HL-60 (cell line): ENCODE data around the gene LIMCH1.

Source experiments
- GABPA ChIP-seq: IDR thresholded peaks from 2 replicates; pipeline ENCODE4 v1.6.1; 2012; ENCODE audit warnings: low read depth
- POLR2AphosphoS5 ChIP-seq: IDR thresholded peaks from 2 replicates; pipeline ENCODE4 v1.6.1; 2012; ENCODE audit warnings: low read depth
- TF ChIP-seq, protein P1 (sequence below): IDR thresholded peaks from one replicate; pipeline ENCODE4 v1.5.1; 2011; ENCODE audit warnings: low read length, control low read depth, inconsistent platforms; ENCODE audit not compliant: insufficient read depth
- TF ChIP-seq, protein P2 (sequence below): IDR thresholded peaks from 2 replicates; pipeline ENCODE4 v1.6.1; 2012; ENCODE audit warnings: low read depth; ENCODE audit not compliant: insufficient replicate concordance

DNA sequence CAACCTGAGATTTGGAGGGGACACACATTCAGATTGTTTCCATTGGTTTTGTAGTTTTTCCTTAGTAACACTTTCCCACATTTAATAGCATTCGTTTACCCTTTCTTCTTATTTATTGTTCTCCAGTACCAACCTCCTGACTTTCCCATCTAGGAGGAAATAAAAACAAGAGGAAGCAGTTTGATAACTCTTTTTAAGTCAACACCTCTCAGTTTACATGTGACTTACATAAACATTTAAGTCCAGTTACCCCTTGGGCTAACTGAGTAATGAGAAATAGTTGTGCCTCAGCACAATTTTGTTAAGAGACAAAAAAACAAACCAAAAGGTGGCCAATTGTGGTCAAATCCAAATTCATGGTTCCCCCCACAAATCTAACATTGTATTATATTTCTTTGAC, 175.8 kb downstream of the LIMCH1 start:
- TF ChIP-seq GABPA = no peak
- TF ChIP-seq POLR2AphosphoS5 = no peak
- TF ChIP-seq, protein P1, sequence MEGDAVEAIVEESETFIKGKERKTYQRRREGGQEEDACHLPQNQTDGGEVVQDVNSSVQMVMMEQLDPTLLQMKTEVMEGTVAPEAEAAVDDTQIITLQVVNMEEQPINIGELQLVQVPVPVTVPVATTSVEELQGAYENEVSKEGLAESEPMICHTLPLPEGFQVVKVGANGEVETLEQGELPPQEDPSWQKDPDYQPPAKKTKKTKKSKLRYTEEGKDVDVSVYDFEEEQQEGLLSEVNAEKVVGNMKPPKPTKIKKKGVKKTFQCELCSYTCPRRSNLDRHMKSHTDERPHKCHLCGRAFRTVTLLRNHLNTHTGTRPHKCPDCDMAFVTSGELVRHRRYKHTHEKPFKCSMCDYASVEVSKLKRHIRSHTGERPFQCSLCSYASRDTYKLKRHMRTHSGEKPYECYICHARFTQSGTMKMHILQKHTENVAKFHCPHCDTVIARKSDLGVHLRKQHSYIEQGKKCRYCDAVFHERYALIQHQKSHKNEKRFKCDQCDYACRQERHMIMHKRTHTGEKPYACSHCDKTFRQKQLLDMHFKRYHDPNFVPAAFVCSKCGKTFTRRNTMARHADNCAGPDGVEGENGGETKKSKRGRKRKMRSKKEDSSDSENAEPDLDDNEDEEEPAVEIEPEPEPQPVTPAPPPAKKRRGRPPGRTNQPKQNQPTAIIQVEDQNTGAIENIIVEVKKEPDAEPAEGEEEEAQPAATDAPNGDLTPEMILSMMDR = no peak
- TF ChIP-seq, protein P2, sequence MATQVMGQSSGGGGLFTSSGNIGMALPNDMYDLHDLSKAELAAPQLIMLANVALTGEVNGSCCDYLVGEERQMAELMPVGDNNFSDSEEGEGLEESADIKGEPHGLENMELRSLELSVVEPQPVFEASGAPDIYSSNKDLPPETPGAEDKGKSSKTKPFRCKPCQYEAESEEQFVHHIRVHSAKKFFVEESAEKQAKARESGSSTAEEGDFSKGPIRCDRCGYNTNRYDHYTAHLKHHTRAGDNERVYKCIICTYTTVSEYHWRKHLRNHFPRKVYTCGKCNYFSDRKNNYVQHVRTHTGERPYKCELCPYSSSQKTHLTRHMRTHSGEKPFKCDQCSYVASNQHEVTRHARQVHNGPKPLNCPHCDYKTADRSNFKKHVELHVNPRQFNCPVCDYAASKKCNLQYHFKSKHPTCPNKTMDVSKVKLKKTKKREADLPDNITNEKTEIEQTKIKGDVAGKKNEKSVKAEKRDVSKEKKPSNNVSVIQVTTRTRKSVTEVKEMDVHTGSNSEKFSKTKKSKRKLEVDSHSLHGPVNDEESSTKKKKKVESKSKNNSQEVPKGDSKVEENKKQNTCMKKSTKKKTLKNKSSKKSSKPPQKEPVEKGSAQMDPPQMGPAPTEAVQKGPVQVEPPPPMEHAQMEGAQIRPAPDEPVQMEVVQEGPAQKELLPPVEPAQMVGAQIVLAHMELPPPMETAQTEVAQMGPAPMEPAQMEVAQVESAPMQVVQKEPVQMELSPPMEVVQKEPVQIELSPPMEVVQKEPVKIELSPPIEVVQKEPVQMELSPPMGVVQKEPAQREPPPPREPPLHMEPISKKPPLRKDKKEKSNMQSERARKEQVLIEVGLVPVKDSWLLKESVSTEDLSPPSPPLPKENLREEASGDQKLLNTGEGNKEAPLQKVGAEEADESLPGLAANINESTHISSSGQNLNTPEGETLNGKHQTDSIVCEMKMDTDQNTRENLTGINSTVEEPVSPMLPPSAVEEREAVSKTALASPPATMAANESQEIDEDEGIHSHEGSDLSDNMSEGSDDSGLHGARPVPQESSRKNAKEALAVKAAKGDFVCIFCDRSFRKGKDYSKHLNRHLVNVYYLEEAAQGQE = no peak
